ENCODE data around the gene RASGRP3. TPM values are rescaled to one million over a fixed set of nuclear protein-coding genes. Genes with fewer than 3 reads are reported as not detected.

RASGRP3 gene
- total RNA-seq, 1 experiment from 2014 or later, result 0.59 TPM

DNA sequence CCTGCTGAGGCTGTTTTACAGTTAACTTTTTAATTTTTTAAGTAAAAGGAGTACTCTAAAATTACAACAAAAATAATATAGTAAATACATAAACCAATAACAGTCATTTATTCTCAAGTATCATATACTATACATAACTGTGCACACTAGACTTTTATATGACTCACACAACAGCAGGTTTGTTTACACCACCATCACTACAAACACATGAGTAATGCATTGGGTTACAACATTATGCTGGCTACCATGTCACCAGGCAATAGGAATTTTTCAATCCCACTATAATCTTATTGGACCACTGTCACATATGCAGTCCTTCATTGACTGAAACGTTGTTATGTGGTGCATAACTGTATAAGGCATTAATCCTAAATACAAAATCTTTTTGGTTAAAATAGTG, 42.5 kb downstream of the RASGRP3 start:
- no peaks in the 10 kb centered on the region for H3K36me3 ChIP-seq (ENCODE audit: control insufficient read depth in 1 of 2, insufficient read depth in 2 of 2, low read length in 2 of 2)
- intact Hi-C loops (cut with micrococcal nuclease), result no loop called here
- no peak overlapping the region for H3K4me3 ChIP-seq (replicated peaks in 1 of 2; ENCODE audit: low read depth in 1 of 2, low read length in 2 of 2)
- no peak for ATAC-seq
- H3K27ac ChIP-seq (ENCODE audit: low read depth, low read length), result no peak overlapping the region
- H3K4me2 ChIP-seq (ENCODE audit: low read length), result no peak overlapping the region
- DNase-seq (ENCODE audit: low read depth, low spot score), result no peak
- ChIA-PET POLR2A (no interaction called here), CTCF (no interaction called here), RAD21 (ENCODE audit: low non-redundant PET in 1 of 2, low total read pairs in 2 of 2, uncharacterized antibody in 2 of 2, unreplicated experiment in 2 of 2) (no interaction called here)
- no peaks in the 10 kb centered on the region for H3K4me1 ChIP-seq (ENCODE audit: control insufficient read depth in 1 of 2, insufficient read depth in 2 of 2, low read length in 2 of 2)
- H2AFZ ChIP-seq (ENCODE audit: low read depth, low read length, poor library complexity, severe bottlenecking), result no peak overlapping the region
- no peaks in the 10 kb centered on the region for H3K79me2 ChIP-seq (ENCODE audit: insufficient read depth, low read length)
- TF ChIP-seq POLR2A (IDR thresholded peaks at IDR 0.05; ENCODE audit: borderline replicate concordance, extremely low read depth, insufficient read depth, insufficient read length), result no peak
- TF ChIP-seq SIN3A (IDR thresholded peaks at IDR 0.05; ENCODE audit: low read depth), result no peak
- TF ChIP-seq JUND (IDR thresholded peaks at IDR 0.05), result no peak
- no peak for TF ChIP-seq CEBPB (IDR thresholded peaks at IDR 0.05; ENCODE audit: low read depth)
- no peak for TF ChIP-seq SP1 (IDR thresholded peaks at IDR 0.05; ENCODE audit: low read depth)
- TF ChIP-seq TCF7L2 (IDR thresholded peaks at IDR 0.05; ENCODE audit: borderline replicate concordance, extremely low read depth, insufficient read depth, insufficient read length), result no peak
- no peak for TF ChIP-seq EZH2phosphoT487 (IDR thresholded peaks at IDR 0.05; ENCODE audit: borderline replicate concordance)
- no peak for TF ChIP-seq ZFX (IDR thresholded peaks at IDR 0.05)
- no peak for TF ChIP-seq EZH2 (IDR thresholded peaks at IDR 0.05)
- TF ChIP-seq POLR2AphosphoS5 (IDR thresholded peaks at IDR 0.05; ENCODE audit: low read depth, low read length), result no peak
- TF ChIP-seq, protein P1, sequence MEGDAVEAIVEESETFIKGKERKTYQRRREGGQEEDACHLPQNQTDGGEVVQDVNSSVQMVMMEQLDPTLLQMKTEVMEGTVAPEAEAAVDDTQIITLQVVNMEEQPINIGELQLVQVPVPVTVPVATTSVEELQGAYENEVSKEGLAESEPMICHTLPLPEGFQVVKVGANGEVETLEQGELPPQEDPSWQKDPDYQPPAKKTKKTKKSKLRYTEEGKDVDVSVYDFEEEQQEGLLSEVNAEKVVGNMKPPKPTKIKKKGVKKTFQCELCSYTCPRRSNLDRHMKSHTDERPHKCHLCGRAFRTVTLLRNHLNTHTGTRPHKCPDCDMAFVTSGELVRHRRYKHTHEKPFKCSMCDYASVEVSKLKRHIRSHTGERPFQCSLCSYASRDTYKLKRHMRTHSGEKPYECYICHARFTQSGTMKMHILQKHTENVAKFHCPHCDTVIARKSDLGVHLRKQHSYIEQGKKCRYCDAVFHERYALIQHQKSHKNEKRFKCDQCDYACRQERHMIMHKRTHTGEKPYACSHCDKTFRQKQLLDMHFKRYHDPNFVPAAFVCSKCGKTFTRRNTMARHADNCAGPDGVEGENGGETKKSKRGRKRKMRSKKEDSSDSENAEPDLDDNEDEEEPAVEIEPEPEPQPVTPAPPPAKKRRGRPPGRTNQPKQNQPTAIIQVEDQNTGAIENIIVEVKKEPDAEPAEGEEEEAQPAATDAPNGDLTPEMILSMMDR (IDR thresholded peaks at IDR 0.05 in 2 of 3, conservative IDR thresholded peaks at IDR 0.05 in 1 of 3; ENCODE audit: borderline replicate concordance in 1 of 3, insufficient read depth in 1 of 3, low read depth in 2 of 3, low read length in 2 of 3), result no peak
- TF ChIP-seq SRF (IDR thresholded peaks at IDR 0.05; ENCODE audit: low read depth), result no peak
- TF ChIP-seq, protein P2, sequence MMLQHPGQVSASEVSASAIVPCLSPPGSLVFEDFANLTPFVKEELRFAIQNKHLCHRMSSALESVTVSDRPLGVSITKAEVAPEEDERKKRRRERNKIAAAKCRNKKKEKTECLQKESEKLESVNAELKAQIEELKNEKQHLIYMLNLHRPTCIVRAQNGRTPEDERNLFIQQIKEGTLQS (IDR thresholded peaks at IDR 0.05), result no peak
- TF ChIP-seq CBX3 (IDR thresholded peaks at IDR 0.05; ENCODE audit: low read depth), result no peak
- no peak for TF ChIP-seq YY1 (IDR thresholded peaks at IDR 0.05; ENCODE audit: extremely low read depth, insufficient replicate concordance, low read depth, low read length)
- TF ChIP-seq, protein P3, sequence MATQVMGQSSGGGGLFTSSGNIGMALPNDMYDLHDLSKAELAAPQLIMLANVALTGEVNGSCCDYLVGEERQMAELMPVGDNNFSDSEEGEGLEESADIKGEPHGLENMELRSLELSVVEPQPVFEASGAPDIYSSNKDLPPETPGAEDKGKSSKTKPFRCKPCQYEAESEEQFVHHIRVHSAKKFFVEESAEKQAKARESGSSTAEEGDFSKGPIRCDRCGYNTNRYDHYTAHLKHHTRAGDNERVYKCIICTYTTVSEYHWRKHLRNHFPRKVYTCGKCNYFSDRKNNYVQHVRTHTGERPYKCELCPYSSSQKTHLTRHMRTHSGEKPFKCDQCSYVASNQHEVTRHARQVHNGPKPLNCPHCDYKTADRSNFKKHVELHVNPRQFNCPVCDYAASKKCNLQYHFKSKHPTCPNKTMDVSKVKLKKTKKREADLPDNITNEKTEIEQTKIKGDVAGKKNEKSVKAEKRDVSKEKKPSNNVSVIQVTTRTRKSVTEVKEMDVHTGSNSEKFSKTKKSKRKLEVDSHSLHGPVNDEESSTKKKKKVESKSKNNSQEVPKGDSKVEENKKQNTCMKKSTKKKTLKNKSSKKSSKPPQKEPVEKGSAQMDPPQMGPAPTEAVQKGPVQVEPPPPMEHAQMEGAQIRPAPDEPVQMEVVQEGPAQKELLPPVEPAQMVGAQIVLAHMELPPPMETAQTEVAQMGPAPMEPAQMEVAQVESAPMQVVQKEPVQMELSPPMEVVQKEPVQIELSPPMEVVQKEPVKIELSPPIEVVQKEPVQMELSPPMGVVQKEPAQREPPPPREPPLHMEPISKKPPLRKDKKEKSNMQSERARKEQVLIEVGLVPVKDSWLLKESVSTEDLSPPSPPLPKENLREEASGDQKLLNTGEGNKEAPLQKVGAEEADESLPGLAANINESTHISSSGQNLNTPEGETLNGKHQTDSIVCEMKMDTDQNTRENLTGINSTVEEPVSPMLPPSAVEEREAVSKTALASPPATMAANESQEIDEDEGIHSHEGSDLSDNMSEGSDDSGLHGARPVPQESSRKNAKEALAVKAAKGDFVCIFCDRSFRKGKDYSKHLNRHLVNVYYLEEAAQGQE (IDR thresholded peaks at IDR 0.05; ENCODE audit: low read depth), result no peak
- TF ChIP-seq, protein P4, sequence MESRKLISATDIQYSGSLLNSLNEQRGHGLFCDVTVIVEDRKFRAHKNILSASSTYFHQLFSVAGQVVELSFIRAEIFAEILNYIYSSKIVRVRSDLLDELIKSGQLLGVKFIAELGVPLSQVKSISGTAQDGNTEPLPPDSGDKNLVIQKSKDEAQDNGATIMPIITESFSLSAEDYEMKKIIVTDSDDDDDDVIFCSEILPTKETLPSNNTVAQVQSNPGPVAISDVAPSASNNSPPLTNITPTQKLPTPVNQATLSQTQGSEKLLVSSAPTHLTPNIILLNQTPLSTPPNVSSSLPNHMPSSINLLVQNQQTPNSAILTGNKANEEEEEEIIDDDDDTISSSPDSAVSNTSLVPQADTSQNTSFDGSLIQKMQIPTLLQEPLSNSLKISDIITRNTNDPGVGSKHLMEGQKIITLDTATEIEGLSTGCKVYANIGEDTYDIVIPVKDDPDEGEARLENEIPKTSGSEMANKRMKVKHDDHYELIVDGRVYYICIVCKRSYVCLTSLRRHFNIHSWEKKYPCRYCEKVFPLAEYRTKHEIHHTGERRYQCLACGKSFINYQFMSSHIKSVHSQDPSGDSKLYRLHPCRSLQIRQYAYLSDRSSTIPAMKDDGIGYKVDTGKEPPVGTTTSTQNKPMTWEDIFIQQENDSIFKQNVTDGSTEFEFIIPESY (IDR thresholded peaks at IDR 0.05; ENCODE audit: extremely low read depth, insufficient replicate concordance, low read length), result no peak
- TF ChIP-seq, protein P5, sequence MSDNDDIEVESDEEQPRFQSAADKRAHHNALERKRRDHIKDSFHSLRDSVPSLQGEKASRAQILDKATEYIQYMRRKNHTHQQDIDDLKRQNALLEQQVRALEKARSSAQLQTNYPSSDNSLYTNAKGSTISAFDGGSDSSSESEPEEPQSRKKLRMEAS (IDR thresholded peaks at IDR 0.05), result no peak
- no peak for TF ChIP-seq ZNF274 (IDR thresholded peaks at IDR 0.05; ENCODE audit: low read depth, low read length)
- TF ChIP-seq FOSL1 (IDR thresholded peaks at IDR 0.05; ENCODE audit: low read depth), result no peak
- no peak overlapping the region for H3K9ac ChIP-seq (ENCODE audit: low read length)
- H3K9me2 ChIP-seq (ENCODE audit: insufficient read depth), result no peaks in the 10 kb centered on the region
- no peaks in the 10 kb centered on the region for H3K9me3 ChIP-seq (ENCODE audit: control insufficient read depth in 1 of 2, insufficient read depth in 1 of 2, low read depth in 1 of 2, low read length in 2 of 2)
- no TSS peak for BruUV-seq (replicated peaks)
- H3K27me3 ChIP-seq (ENCODE audit: insufficient read depth, low read length), result no peaks in the 10 kb centered on the region
- H4K20me1 ChIP-seq (ENCODE audit: insufficient read depth), result no peaks in the 10 kb centered on the region

Data from HCT116 (cell line).